Endothelial cell of umbilical vein (primary cell): Measurements from ENCODE around the gene CFAP99. TPM values are rescaled to one million over a fixed set of nuclear protein-coding genes. Genes with fewer than 3 reads are reported as not detected.

Experiments
- BruUV-seq: library from RNA; stranded (reverse); fragments of 400-500 nt; replicated peaks from 2 replicates; lab custom pipeline; 2021; lab: Mats Ljungman, UMichigan
- CTCF ChIA-PET: fragments of 300-600, 350-600 bp; sonication (Branson Sonifier 250); formaldehyde crosslinking; loops from one replicate; lab custom pipeline; 2021; ENCODE audit warnings: antibody characterized with exemption, inconsistent platforms; lab: Charles Lee
- POLR2A ChIA-PET: fragments of 300-600, 350-600 bp; sonication (Branson Sonifier 250); formaldehyde crosslinking; loops from one replicate; lab custom pipeline; 2021; ENCODE audit warnings: antibody characterized with exemption, inconsistent platforms; lab: Charles Lee
- DNase-seq: peaks from one replicate; pipeline ENCODE4 v3.0.0-alpha.2; 2011; ENCODE audit warnings: low read depth, low spot score
- FAIRE-seq: peaks from 2 replicates; lab custom pipeline; 2011; peaks lifted over from hg19 to GRCh38; lab: Jason Lieb, UNC
- H2AFZ ChIP-seq: 2 replicates; pipeline ENCODE4 v1.6.0; 2012; ENCODE audit warnings: low read depth, low read length, control low read depth, inconsistent platforms
- H3K27ac ChIP-seq: 2 replicates; pipeline ENCODE4 v1.5.1; 2011; ENCODE audit warnings: low read depth, mild to moderate bottlenecking, control low read depth, low read length, moderate library complexity; ENCODE audit not compliant: insufficient read depth
- H3K27me3 ChIP-seq, 2 experiments: 2 replicates each; pipeline versions ENCODE4 v1.6.0 to v1.6.1; 2011; ENCODE audit warnings: low read length in 2 of 2, mixed read lengths in 1 of 2; ENCODE audit not compliant: control insufficient read depth in 2 of 2, insufficient read depth in 2 of 2
- H3K36me3 ChIP-seq, 2 experiments: 2 replicates in 1 of 2; 3 replicates in 1 of 2; pipeline ENCODE4 v1.5.1; 2011; ENCODE audit warnings: low read length in 2 of 2, mild to moderate bottlenecking in 1 of 2, moderate library complexity in 1 of 2; ENCODE audit not compliant: control insufficient read depth in 2 of 2, insufficient read depth in 2 of 2; ENCODE audit errors: extremely low read depth in 1 of 2
- H3K4me1 ChIP-seq: 3 replicates; pipeline ENCODE4 v1.5.1; 2011; ENCODE audit warnings: mild to moderate bottlenecking, low read length; ENCODE audit not compliant: control insufficient read depth, insufficient read depth; ENCODE audit errors: extremely low read depth
- H3K4me2 ChIP-seq: 2 replicates; pipeline ENCODE4 v1.6.1; 2011; ENCODE audit warnings: low read length, control low read depth, mixed read lengths; ENCODE audit not compliant: insufficient read depth
- H3K4me3 ChIP-seq, 3 experiments: fragments of 200-600 bp in 1 of 3; sonication (generic), shearing (Covaris generic) in 1 of 3; replicated peaks in 1 of 3; 2 replicates each; pipeline ENCODE4 v1.5.1; 2011 to 2016; ENCODE audit warnings: control low read depth in 3 of 3, low read length in 3 of 3, mild to moderate bottlenecking in 2 of 3, inconsistent platforms in 1 of 3, low read depth in 1 of 3, moderate library complexity in 1 of 3; ENCODE audit not compliant: insufficient read depth in 1 of 3
- H3K79me2 ChIP-seq: 2 replicates; pipeline ENCODE4 v1.6.0; 2012; ENCODE audit warnings: low read length, inconsistent platforms; ENCODE audit not compliant: control insufficient read depth, insufficient read depth
- H3K9ac ChIP-seq: replicated peaks from 2 replicates; pipeline ENCODE3; 2011; ENCODE audit warnings: low read length, control low read depth; ENCODE audit not compliant: insufficient read depth; ENCODE audit errors: extremely low read depth
- H3K9me1 ChIP-seq: replicated peaks from 3 replicates; pipeline ENCODE4 v1.6.0; 2011; ENCODE audit warnings: mild to moderate bottlenecking, low read length; ENCODE audit not compliant: control insufficient read depth, insufficient read depth; ENCODE audit errors: extremely low read depth
- H3K9me3 ChIP-seq: replicated peaks from 2 replicates; pipeline ENCODE4 v1.5.1; 2012; ENCODE audit warnings: low read length, inconsistent platforms; ENCODE audit not compliant: control insufficient read depth, insufficient read depth
- H4K20me1 ChIP-seq: replicated peaks from 2 replicates; pipeline ENCODE3; 2011; ENCODE audit warnings: mild to moderate bottlenecking, low read length; ENCODE audit not compliant: control insufficient read depth, insufficient read depth; ENCODE audit errors: extremely low read depth
- EZH2 ChIP-seq: IDR thresholded peaks from 2 replicates; pipeline ENCODE4 v1.6.1; 2012; ENCODE audit warnings: borderline replicate concordance, low read depth, mild to moderate bottlenecking, moderate library complexity, low read length, inconsistent platforms; ENCODE audit not compliant: severe bottlenecking
- FOS ChIP-seq: IDR thresholded peaks from 2 replicates; pipeline ENCODE4 v1.6.1; 2011; ENCODE audit warnings: mild to moderate bottlenecking, low read length, moderate library complexity, borderline replicate concordance; ENCODE audit not compliant: insufficient read depth
- GATA2 ChIP-seq: IDR thresholded peaks from 2 replicates; pipeline ENCODE4 v1.7.0; 2011; ENCODE audit warnings: low read depth, mild to moderate bottlenecking, moderate library complexity, mixed read lengths, low read length; ENCODE audit not compliant: insufficient read length, insufficient read depth
- JUN ChIP-seq: IDR thresholded peaks from 2 replicates; pipeline ENCODE4 v1.6.1; 2011; ENCODE audit warnings: borderline replicate concordance, low read depth; ENCODE audit not compliant: insufficient read length, insufficient read depth
- MAX ChIP-seq: IDR thresholded peaks from 2 replicates; pipeline ENCODE4 v1.6.1; 2011; ENCODE audit not compliant: insufficient read depth, insufficient read length
- MYC ChIP-seq: IDR thresholded peaks from one replicate; pipeline ENCODE4 v1.6.1; 2011; ENCODE audit warnings: mild to moderate bottlenecking, low read depth, low read length
- POLR2A ChIP-seq: IDR thresholded peaks from 2 replicates; pipeline ENCODE4 v1.6.1; 2012; ENCODE audit warnings: low read depth, mild to moderate bottlenecking, control low read depth, low read length
- POLR2AphosphoS5 ChIP-seq: IDR thresholded peaks from 2 replicates; pipeline ENCODE4 v1.6.1; 2012; ENCODE audit warnings: low read depth, mild to moderate bottlenecking, control low read depth, low read length, moderate library complexity; ENCODE audit not compliant: insufficient read depth
- dilution Hi-C: fragments of 300-500 bp; cut with MboI; formaldehyde crosslinking; loops from one replicate; pipeline ENCODE4 v1.15.0; 2019; ENCODE audit warnings: low sequenced_read_pairs; ENCODE audit not compliant: extremely low pct_ligation_motif_present
- intact Hi-C: fragments of 100-400 bp; cut with micrococcal nuclease; formaldehyde crosslinking; loops from one replicate; pipeline ENCODE4 v1.10.0; 2022
- polyA plus RNA-seq, 4 experiments: library from polyadenylated mRNA; depleted of rRNA in 3 of 4; stranded (reverse) in 3 of 4; unstranded in 1 of 4; fragments of >200 nt; gene quantifications; 2 replicates each; pipeline versions ENCODE4 v1.2.1 to v1.2.3, GENCODE V29; 2011 to 2012; ENCODE audit warnings: missing spikeins in 1 of 4
- total RNA-seq: library from RNA; stranded (reverse); gene quantifications from 2 replicates; pipeline ENCODE4 v1.2.3, GENCODE V29; 2021
- TF ChIP-seq, protein P1 (sequence below), 2 donors: IDR thresholded peaks; 1 replicate in 1 of 2; 2 replicates in 1 of 2; pipeline ENCODE4 v1.5.1; 2011; ENCODE audit warnings: low read length in 2 of 2, mild to moderate bottlenecking in 2 of 2, moderate library complexity in 2 of 2, control low read depth in 1 of 2, inconsistent platforms in 1 of 2, low read depth in 1 of 2; ENCODE audit not compliant: insufficient read depth in 1 of 2; ENCODE audit errors: extremely low read depth in 1 of 2

CFAP99 gene
- total and polyA plus RNA-seq, 2 donors (not counting 3 experiments of a cell fraction or from before 2014, with no cell fraction given), result 0.03 TPM; not detected in 1

DNA sequence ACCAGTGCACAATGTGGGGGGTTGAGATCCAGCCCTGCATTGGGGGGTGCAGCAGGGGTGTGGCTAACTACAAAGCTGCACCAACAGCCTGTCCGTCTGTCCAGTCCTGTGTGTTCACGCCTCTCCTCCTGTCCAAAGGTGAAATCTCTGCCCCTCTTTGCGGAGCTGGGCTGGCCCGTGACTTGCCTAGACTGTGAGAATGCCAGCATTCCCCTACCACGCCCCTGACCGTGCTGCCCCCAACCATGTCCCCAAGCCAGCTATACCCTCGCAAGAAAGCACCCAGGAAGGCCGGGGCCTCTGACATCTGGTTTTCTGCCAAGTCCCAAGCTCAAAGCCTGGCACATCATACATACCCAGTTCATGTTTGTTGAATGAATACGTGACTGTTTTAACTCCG lies 19.5 kb upstream of the CFAP99 start:
- intact Hi-C loops (no loop called here), dilution Hi-C loops (no loop called here)
- no peak overlapping the region for H3K9ac ChIP-seq
- H3K4me1 ChIP-seq, result peaks cover 15% of the 10 kb centered on the region
- BruUV-seq, result no TSS peak
- H2AFZ ChIP-seq, result no peak overlapping the region
- H3K27ac ChIP-seq, result no peak overlapping the region
- H3K79me2 ChIP-seq, result peaks cover 6% of the 10 kb centered on the region
- no peaks in the 10 kb centered on the region for H3K9me3 ChIP-seq
- H3K4me2 ChIP-seq, result no peak overlapping the region
- no peaks in the 10 kb centered on the region for H3K27me3 ChIP-seq
- H3K36me3 ChIP-seq, result no peaks in the 10 kb centered on the region
- no peak for TF ChIP-seq MAX
- TF ChIP-seq GATA2, result no peak
- no peak for TF ChIP-seq POLR2A
- TF ChIP-seq, protein P1, sequence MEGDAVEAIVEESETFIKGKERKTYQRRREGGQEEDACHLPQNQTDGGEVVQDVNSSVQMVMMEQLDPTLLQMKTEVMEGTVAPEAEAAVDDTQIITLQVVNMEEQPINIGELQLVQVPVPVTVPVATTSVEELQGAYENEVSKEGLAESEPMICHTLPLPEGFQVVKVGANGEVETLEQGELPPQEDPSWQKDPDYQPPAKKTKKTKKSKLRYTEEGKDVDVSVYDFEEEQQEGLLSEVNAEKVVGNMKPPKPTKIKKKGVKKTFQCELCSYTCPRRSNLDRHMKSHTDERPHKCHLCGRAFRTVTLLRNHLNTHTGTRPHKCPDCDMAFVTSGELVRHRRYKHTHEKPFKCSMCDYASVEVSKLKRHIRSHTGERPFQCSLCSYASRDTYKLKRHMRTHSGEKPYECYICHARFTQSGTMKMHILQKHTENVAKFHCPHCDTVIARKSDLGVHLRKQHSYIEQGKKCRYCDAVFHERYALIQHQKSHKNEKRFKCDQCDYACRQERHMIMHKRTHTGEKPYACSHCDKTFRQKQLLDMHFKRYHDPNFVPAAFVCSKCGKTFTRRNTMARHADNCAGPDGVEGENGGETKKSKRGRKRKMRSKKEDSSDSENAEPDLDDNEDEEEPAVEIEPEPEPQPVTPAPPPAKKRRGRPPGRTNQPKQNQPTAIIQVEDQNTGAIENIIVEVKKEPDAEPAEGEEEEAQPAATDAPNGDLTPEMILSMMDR (IDR thresholded peaks at IDR 0.05; ENCODE audit: extremely low read depth in 1 of 2, insufficient read depth in 1 of 2, low read depth in 1 of 2, low read length in 2 of 2), result no peak
- TF ChIP-seq JUN, result no peak
- TF ChIP-seq EZH2, result no peak
- TF ChIP-seq FOS, result no peak
- TF ChIP-seq MYC, result no peak
- no peak for TF ChIP-seq POLR2AphosphoS5
- H3K9me1 ChIP-seq, result no peaks in the 10 kb centered on the region
- no peaks in the 10 kb centered on the region for H4K20me1 ChIP-seq
- H3K4me3 ChIP-seq, result no peak overlapping the region
- no peak for FAIRE-seq
- DNase-seq, result no peak
- ChIA-PET CTCF (interaction anchor here (0.8 kb wide), 1 partner anchor 14 kb away, joined by 3 read pairs; no protein-coding TSS in a partner anchor), POLR2A (no interaction called here)
